NCI-H1436 treated with DMSO at 0.1 percent for 48 hours (cell line): ENCODE data around the gene MCRS1.
"Not testable (repeated sequence)": the region's sequence is repeated elsewhere in the genome, so short reads cannot be mapped to it uniquely, and the experiment has no call there.

Experiments
- DNase-seq: peaks from one replicate; lab custom pipeline; 2025; lab: John Stamatoyannopoulos, UW

The MCRS1 gene

GRCh38 chr12:49515266-49515665 is 52.7 kb downstream of the MCRS1 start:
- no peak for DNase-seq

GRCh38 chr12:49512546-49512945 is 55.4 kb downstream of the MCRS1 start:
- no peak for DNase-seq

- DNase-seq, result no peak
Measured at GRCh38 chr12:49511410-49511809, 56.5 kb downstream of the MCRS1 start.

- DNase-seq, result not testable (repeated sequence)
Measured at GRCh38 chr12:49509681-49510080, 58.3 kb downstream of the MCRS1 start.
